Left lung (tissue), 10 donors: ENCODE results near the gene PIEZO2. TPM values are rescaled to one million over a fixed set of nuclear protein-coding genes. Genes with fewer than 3 reads are reported as not detected.
"Not testable (repeated sequence)": the region's sequence is repeated elsewhere in the genome, so short reads cannot be mapped to it uniquely, and the experiment has no call there.

ENCODE experiments used
- ATAC-seq: fragments of 200-7000 bp; cut with Tn5 transposase; one replicate; pipeline ENCODE4 v1.9.1; 2020; ENCODE audit warnings: moderate library complexity
- DNase-seq, 4 donors: peaks; one replicate each; pipeline ENCODE4 v3.0.0-alpha.2; 2013 to 2020
- H3K27ac ChIP-seq, 2 donors: fragments of 200-600 bp; sonication (generic) in 1 of 2; one replicate each; pipeline versions ENCODE4 v1.5.0 to v1.8.0; 2020 to 2021
- H3K27me3 ChIP-seq, 2 donors: fragments of 200-600 bp; sonication (generic) in 1 of 2; one replicate each; pipeline versions ENCODE4 v1.5.0 to v1.8.0; 2020 to 2021
- H3K36me3 ChIP-seq, 2 donors: fragments of 200-600 bp; sonication (generic) in 1 of 2; one replicate each; pipeline versions ENCODE4 v1.5.0 to v1.8.0; 2020 to 2021
- H3K4me1 ChIP-seq, 2 donors: fragments of 200-600 bp; one replicate each; pipeline ENCODE4 v1.8.0; 2021
- H3K4me3 ChIP-seq, 2 donors: fragments of 200-600 bp; sonication (generic) in 1 of 2; one replicate each; pipeline versions ENCODE4 v1.5.0 to v1.8.0; 2020 to 2021; ENCODE audit warnings: mild to moderate bottlenecking in 1 of 2
- H3K9me3 ChIP-seq, 2 donors: fragments of 200-600 bp; sonication (generic) in 1 of 2; one replicate each; pipeline versions ENCODE4 v1.5.0 to v1.8.0; 2020 to 2021
- intact Hi-C, 2 donors: fragments of 100-400 bp; cut with DNase I; formaldehyde crosslinking; loops; one replicate each; pipeline versions ENCODE4 v1.11.2 to v1.14.2; 2022
- polyA plus RNA-seq, 6 donors: library from polyadenylated mRNA; unstranded; fragments of 120-200 nt; gene quantifications; one replicate each; pipeline ENCODE4 v1.2.1, GENCODE V29; 2013; ENCODE audit not compliant: insufficient read length in 6 of 6
- total RNA-seq, 2 donors: library from RNA; stranded (reverse); fragmentation: NEBNext Ultra II Directional; extraction: Animal tissue kit (Norgen Biotek cat#: 25700); gene quantifications; one replicate each; pipeline ENCODE4 v1.2.1, GENCODE V29; 2021
- TF ChIP-seq, protein P1 (sequence below), 2 donors: fragments of 200-600 bp; sonication (generic) in 1 of 2; IDR thresholded peaks; one replicate each; pipeline versions ENCODE4 v1.5.0 to v1.8.0; 2021; ENCODE audit warnings: antibody characterized with exemption in 2 of 2
- donor health status: DM: no; HTN: yes; CAD: no.
- donor health status: DM: no; HTN: no; CAD: no.

The PIEZO2 gene
- total and polyA plus RNA-seq, 8 donors: 40.3 to 270 (median 233) TPM

- DNase-seq: no peak
- Histone ChIP-seq H3K27ac (no peak overlapping the region), H3K36me3 (no peaks in the 10 kb centered on the region), H3K4me1 (no peaks in the 10 kb centered on the region), H3K4me3 (no peak overlapping the region), H3K27me3 (no peaks in the 10 kb centered on the region), H3K9me3 (no peaks in the 10 kb centered on the region)
- TF ChIP-seq, protein P1, sequence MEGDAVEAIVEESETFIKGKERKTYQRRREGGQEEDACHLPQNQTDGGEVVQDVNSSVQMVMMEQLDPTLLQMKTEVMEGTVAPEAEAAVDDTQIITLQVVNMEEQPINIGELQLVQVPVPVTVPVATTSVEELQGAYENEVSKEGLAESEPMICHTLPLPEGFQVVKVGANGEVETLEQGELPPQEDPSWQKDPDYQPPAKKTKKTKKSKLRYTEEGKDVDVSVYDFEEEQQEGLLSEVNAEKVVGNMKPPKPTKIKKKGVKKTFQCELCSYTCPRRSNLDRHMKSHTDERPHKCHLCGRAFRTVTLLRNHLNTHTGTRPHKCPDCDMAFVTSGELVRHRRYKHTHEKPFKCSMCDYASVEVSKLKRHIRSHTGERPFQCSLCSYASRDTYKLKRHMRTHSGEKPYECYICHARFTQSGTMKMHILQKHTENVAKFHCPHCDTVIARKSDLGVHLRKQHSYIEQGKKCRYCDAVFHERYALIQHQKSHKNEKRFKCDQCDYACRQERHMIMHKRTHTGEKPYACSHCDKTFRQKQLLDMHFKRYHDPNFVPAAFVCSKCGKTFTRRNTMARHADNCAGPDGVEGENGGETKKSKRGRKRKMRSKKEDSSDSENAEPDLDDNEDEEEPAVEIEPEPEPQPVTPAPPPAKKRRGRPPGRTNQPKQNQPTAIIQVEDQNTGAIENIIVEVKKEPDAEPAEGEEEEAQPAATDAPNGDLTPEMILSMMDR (IDR thresholded peaks at IDR 0.05): no peak
- intact Hi-C loops: no loop called here
- no peak for ATAC-seq
Measured at GRCh38 chr18:11136241-11136640, 13.1 kb downstream of the PIEZO2 start.

DNA sequence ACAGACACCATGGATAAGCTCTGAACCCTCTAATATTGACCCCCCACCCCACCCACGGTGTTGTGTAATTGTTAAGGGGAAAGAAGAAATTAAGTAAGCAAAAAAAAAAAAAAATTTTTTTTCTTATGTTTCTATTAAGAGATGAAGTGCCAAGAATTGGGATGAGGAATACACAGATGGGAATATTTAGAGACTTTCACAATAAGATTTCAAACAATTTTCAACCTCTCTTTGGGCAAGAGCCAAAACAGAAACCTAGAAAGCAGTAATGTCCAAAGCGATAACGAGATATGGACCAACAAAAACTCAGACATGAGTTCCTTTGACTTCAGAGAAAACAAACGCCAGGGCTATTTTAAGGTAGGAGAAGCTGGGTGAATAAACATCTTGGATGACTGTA is 14.4 kb downstream of the PIEZO2 start:
- intact Hi-C loops: no loop called here
- DNase-seq (no peak), ATAC-seq (no peak)
- Histone ChIP-seq H3K9me3 (peaks cover 0 to 3% of the 10 kb centered on the region in 2 donors), H3K27me3 (no peaks in the 10 kb centered on the region), H3K27ac (no peak overlapping the region), H3K4me3 (no peak overlapping the region), H3K4me1 (no peaks in the 10 kb centered on the region), H3K36me3 (no peaks in the 10 kb centered on the region)
- TF ChIP-seq, protein P1 (IDR thresholded peaks at IDR 0.05): no peak

DNA sequence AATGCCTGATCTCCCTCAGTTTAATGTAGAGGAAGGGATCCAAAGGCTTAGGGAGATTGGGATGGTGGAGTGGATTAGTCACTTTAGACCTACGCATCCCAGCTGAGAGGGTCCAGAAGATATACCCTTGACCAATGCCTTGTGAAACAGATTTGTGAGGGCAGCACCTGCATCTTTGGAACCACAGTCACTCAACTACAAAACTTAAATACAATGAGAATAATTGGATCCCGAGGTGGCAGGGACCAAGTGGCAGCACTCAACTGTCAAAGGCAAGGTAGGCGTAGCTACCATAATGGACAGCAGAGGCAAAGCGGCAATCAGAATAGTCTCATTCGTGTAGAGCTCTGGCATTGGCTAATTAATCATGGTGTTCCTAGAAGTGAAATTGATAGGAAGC is 20.3 kb downstream of the PIEZO2 start:
- DNase-seq, H3K27me3 ChIP-seq, H3K27ac ChIP-seq, ATAC-seq, intact Hi-C loops, H3K36me3 ChIP-seq, H3K4me1 ChIP-seq, H3K4me3 ChIP-seq: not testable (repeated sequence)
- peaks cover 0 to 21% of the 10 kb centered on the region in 2 donors for H3K9me3 ChIP-seq

GRCh38 chr18:11125492-11126315 is 23.7 kb downstream of the PIEZO2 start:
- TF ChIP-seq, protein P1 (IDR thresholded peaks at IDR 0.05): no peak
- Histone ChIP-seq H3K27ac (peak overlapping the region in 1 of 2 donors; percentile 7), H3K36me3 (no peaks in the 10 kb centered on the region), H3K9me3 (peaks cover 0 to 21% of the 10 kb centered on the region in 2 donors), H3K4me3 (no peak overlapping the region), H3K4me1 (no peaks in the 10 kb centered on the region), H3K27me3 (no peaks in the 10 kb centered on the region)
- DNase-seq (peak in 2 of 4 donors; percentile 92), ATAC-seq (peak; percentile 35)
- intact Hi-C loops: no loop called here

- ATAC-seq: no peak
- TF ChIP-seq, protein P1 (IDR thresholded peaks at IDR 0.05): no peak
Measured at GRCh38 chr18:11124054-11124453, 25.3 kb downstream of the PIEZO2 start.

More at GRCh38 chr18:11124054-11124453, 25.3 kb downstream of the PIEZO2 start:
- DNase-seq: no peak
- Histone ChIP-seq H3K4me3 (no peak overlapping the region), H3K9me3 (peaks cover 0 to 9% of the 10 kb centered on the region in 2 donors), H3K36me3 (no peaks in the 10 kb centered on the region), H3K27me3 (no peaks in the 10 kb centered on the region), H3K27ac (no peak overlapping the region), H3K4me1 (no peaks in the 10 kb centered on the region)
- intact Hi-C loops: no loop called here
